H1 (cell line): ENCODE data around the gene NSUN2. TPM values are rescaled to one million over a fixed set of nuclear protein-coding genes. Genes with fewer than 3 reads are reported as not detected.

ENCODE experiments used
- CTCF ChIA-PET: fragments of 300-600 bp; sonication (Branson Sonifier 250); formaldehyde crosslinking; loops from one replicate; lab custom pipeline; 2021; ENCODE audit not compliant: partially characterized antibody; lab: Charles Lee
- POLR2A ChIA-PET: fragments of 300-600 bp; sonication (Branson Sonifier 250); formaldehyde crosslinking; loops from one replicate; lab custom pipeline; 2021; ENCODE audit warnings: inconsistent platforms; ENCODE audit not compliant: partially characterized antibody; lab: Charles Lee
- DNase-seq, 2 experiments: peaks; one replicate each; pipeline versions ENCODE4 v3.0.0 to v3.0.0-alpha.2; 2010 to 2022; ENCODE audit warnings: low spot score in 2 of 2, low read depth in 1 of 2, mixed read lengths in 1 of 2
- FAIRE-seq: peaks from 2 replicates; lab custom pipeline; 2011; peaks lifted over from hg19 to GRCh38; lab: Jason Lieb, UNC
- H2AFZ ChIP-seq: 2 replicates; pipeline ENCODE4 v1.8.1; 2012; ENCODE audit warnings: low read length, inconsistent platforms
- H2AK5ac ChIP-seq: 2 replicates; pipeline ENCODE4 v1.6.1; 2013; ENCODE audit warnings: low read depth, low read length
- H2BK120ac ChIP-seq: replicated peaks from 2 replicates; pipeline ENCODE3; 2013; ENCODE audit warnings: low read depth, low read length, inconsistent platforms
- H2BK12ac ChIP-seq: 2 replicates; pipeline ENCODE4 v1.6.1; 2013; ENCODE audit warnings: low read depth, low read length
- H2BK15ac ChIP-seq: 2 replicates; pipeline ENCODE4 v1.6.1; 2013; ENCODE audit warnings: low read length
- H2BK20ac ChIP-seq: 2 replicates; pipeline ENCODE4 v1.6.1; 2013; ENCODE audit warnings: low read length
- H2BK5ac ChIP-seq: 2 replicates; pipeline ENCODE4 v1.6.1; 2013; ENCODE audit warnings: low read depth, low read length
- H3K14ac ChIP-seq: 2 replicates; pipeline ENCODE4 v1.6.1; 2013; ENCODE audit warnings: inconsistent platforms; ENCODE audit not compliant: insufficient read length
- H3K18ac ChIP-seq: 2 replicates; pipeline ENCODE4 v1.6.1; 2013; ENCODE audit warnings: low read length; ENCODE audit errors: extremely low read depth
- H3K23ac ChIP-seq: 2 replicates; pipeline ENCODE4 v1.6.1; 2013; ENCODE audit warnings: inconsistent platforms; ENCODE audit not compliant: insufficient read length
- H3K23me2 ChIP-seq: 2 replicates; pipeline ENCODE4 v1.6.1; 2013; ENCODE audit warnings: low read depth, low read length
- H3K27ac ChIP-seq: 2 replicates; pipeline ENCODE4 v1.6.1; 2011; ENCODE audit warnings: low read depth, low read length, inconsistent platforms
- H3K27me3 ChIP-seq, 4 experiments: replicated peaks in 1 of 4; 1 replicate in 1 of 4; 2 replicates in 3 of 4; pipeline versions ENCODE4 v1.6.1 to v1.8.1; 2011 to 2013; ENCODE audit warnings: low read length in 3 of 4, mild to moderate bottlenecking in 3 of 4, inconsistent platforms in 2 of 4, mixed read lengths in 2 of 4, moderate library complexity in 1 of 4; ENCODE audit not compliant: control insufficient read depth in 3 of 4, insufficient read depth in 3 of 4; ENCODE audit errors: extremely low read depth in 1 of 4
- H3K36me3 ChIP-seq, 4 experiments: 2 replicates each; pipeline versions ENCODE4 v1.6.1 to v1.8.1; 2011 to 2013; ENCODE audit warnings: mild to moderate bottlenecking in 4 of 4, low read length in 3 of 4, moderate library complexity in 2 of 4, control low read depth in 1 of 4, inconsistent platforms in 1 of 4; ENCODE audit not compliant: insufficient read depth in 4 of 4, control insufficient read depth in 2 of 4
- H3K4ac ChIP-seq: replicated peaks from 2 replicates; pipeline ENCODE3; 2013; ENCODE audit warnings: low read length, low read depth, mixed read lengths, inconsistent platforms; ENCODE audit not compliant: insufficient read length
- H3K4me1 ChIP-seq, 4 experiments: replicated peaks in 1 of 4; 1 replicate in 1 of 4; 2 replicates in 3 of 4; pipeline versions ENCODE4 v1.6.1 to v1.8.1; 2011 to 2013; ENCODE audit warnings: low read length in 3 of 4, inconsistent platforms in 2 of 4, mixed read lengths in 1 of 4; ENCODE audit not compliant: insufficient read depth in 4 of 4, control insufficient read depth in 3 of 4
- H3K4me2 ChIP-seq, 2 experiments: 2 replicates each; pipeline versions ENCODE4 v1.6.1 to v1.8.1; 2011 to 2013; ENCODE audit warnings: low read depth in 2 of 2, low read length in 2 of 2, control low read depth in 1 of 2, inconsistent platforms in 1 of 2, mild to moderate bottlenecking in 1 of 2; ENCODE audit not compliant: insufficient read depth in 1 of 2
- H3K4me3 ChIP-seq, 4 experiments: fragments of 200-600, 300-600 bp in 1 of 4; sonication (generic), shearing (Covaris generic), sonication (Bioruptor Twin) in 1 of 4; 2 replicates each; pipeline versions ENCODE4 v1.5.1 to v1.8.1; 2011 to 2016; ENCODE audit warnings: low read length in 4 of 4, low read depth in 3 of 4, control low read depth in 2 of 4, inconsistent platforms in 2 of 4, mild to moderate bottlenecking in 2 of 4, mixed read lengths in 1 of 4, moderate library complexity in 1 of 4; ENCODE audit not compliant: insufficient read depth in 2 of 4; ENCODE audit errors: extremely low read depth in 1 of 4
- H3K56ac ChIP-seq: replicated peaks from 2 replicates; pipeline ENCODE3; 2013; ENCODE audit warnings: low read depth, mild to moderate bottlenecking, mixed read lengths, low read length, inconsistent platforms; ENCODE audit not compliant: insufficient read length
- H3K79me1 ChIP-seq: 2 replicates; pipeline ENCODE4 v1.6.1; 2013; ENCODE audit warnings: low read depth, low read length, control low read depth
- H3K79me2 ChIP-seq, 2 experiments: 2 replicates each; pipeline versions ENCODE4 v1.6.1 to v1.8.1; 2012 to 2013; ENCODE audit warnings: low read length in 2 of 2, mild to moderate bottlenecking in 2 of 2, inconsistent platforms in 1 of 2; ENCODE audit not compliant: insufficient read depth in 2 of 2, control insufficient read depth in 1 of 2
- H3K9ac ChIP-seq, 4 experiments: replicated peaks in 1 of 4; 1 replicate in 1 of 4; 2 replicates in 3 of 4; pipeline versions ENCODE4 v1.6.1 to v1.8.1; 2011 to 2013; ENCODE audit warnings: low read depth in 3 of 4, low read length in 3 of 4, control low read depth in 2 of 4, mild to moderate bottlenecking in 2 of 4, moderate library complexity in 2 of 4, inconsistent platforms in 1 of 4; ENCODE audit errors: extremely low read depth in 1 of 4
- H3K9me3 ChIP-seq, 2 experiments: 2 replicates each; pipeline versions ENCODE4 v1.6.1 to v1.8.1; 2012 to 2013; ENCODE audit warnings: mild to moderate bottlenecking in 2 of 2, moderate library complexity in 2 of 2, control low read depth in 1 of 2, inconsistent platforms in 1 of 2, low read depth in 1 of 2, low read length in 1 of 2, mixed read lengths in 1 of 2; ENCODE audit not compliant: insufficient read depth in 2 of 2
- H4K20me1 ChIP-seq, 2 experiments: replicated peaks in 1 of 2; 2 replicates each; pipeline versions ENCODE3 to v1.8.1; 2011 to 2013; ENCODE audit warnings: inconsistent platforms in 2 of 2, low read length in 2 of 2, mild to moderate bottlenecking in 1 of 2; ENCODE audit not compliant: insufficient read depth in 2 of 2, control insufficient read depth in 1 of 2
- H4K5ac ChIP-seq: 2 replicates; pipeline ENCODE4 v1.6.1; 2013; ENCODE audit warnings: low read length, low read depth, mixed read lengths, inconsistent platforms; ENCODE audit not compliant: insufficient read length
- H4K8ac ChIP-seq: 2 replicates; pipeline ENCODE4 v1.8.0; 2013; ENCODE audit warnings: mild to moderate bottlenecking, moderate library complexity, low read length, inconsistent platforms; ENCODE audit not compliant: insufficient read depth; ENCODE audit errors: extremely low read depth
- H4K91ac ChIP-seq: replicated peaks from 2 replicates; pipeline ENCODE3; 2013; ENCODE audit warnings: low read length, mixed read lengths, inconsistent platforms; ENCODE audit not compliant: insufficient read length
- BRCA1 ChIP-seq: IDR thresholded peaks from 2 replicates; pipeline ENCODE4 v1.6.1; 2012; ENCODE audit warnings: low read depth, low read length, improper control_type of control experiment
- HDAC2 ChIP-seq, 2 experiments: fragments of 300-600 bp in 1 of 2; sonication (generic) in 1 of 2; IDR thresholded peaks; 2 replicates each; pipeline ENCODE4 v1.6.1; 2011 to 2012; ENCODE audit warnings: low read depth in 2 of 2, low read length in 2 of 2, mild to moderate bottlenecking in 2 of 2, moderate library complexity in 2 of 2, borderline replicate concordance in 1 of 2, inconsistent platforms in 1 of 2
- POLR2AphosphoS5 ChIP-seq: IDR thresholded peaks from 2 replicates; pipeline ENCODE4 v1.6.1; 2011; ENCODE audit warnings: low read depth, low read length
- TEAD4 ChIP-seq: IDR thresholded peaks from 2 replicates; pipeline ENCODE4 v1.6.1; 2012; ENCODE audit warnings: low read depth, low read length, inconsistent platforms, mixed read lengths
- USF2 ChIP-seq: IDR thresholded peaks from 2 replicates; pipeline ENCODE4 v1.6.1; 2011; ENCODE audit warnings: low read length, improper control_type of control experiment
- WGBS, 2 experiments: shearing (Covaris generic) in 1 of 2; methylation state at CpG; one replicate each; pipeline versions ENCODE4 v1.1.6 to v1.1.7; 2013 to 2015; ENCODE audit warnings: low lambda C conversion rate in 2 of 2, mixed read lengths in 2 of 2, inconsistent platforms in 1 of 2, low coverage in 1 of 2, missing lambda C conversion rate in 1 of 2; ENCODE audit not compliant: insufficient replicate concordance in 2 of 2, insufficient coverage in 1 of 2, insufficient read length in 1 of 2; ENCODE audit errors: extremely low coverage in 1 of 2, missing lambda C conversion rate in 1 of 2; 5-methylcytosine and 5-hydroxymethylcytosine counted together
- polyA plus RNA-seq, 7 experiments: library from polyadenylated mRNA; depleted of rRNA in 3 of 7; stranded (reverse) in 5 of 7; unstranded in 2 of 7; fragments of >200 nt in 5 of 7; fragments of 200-250 nt in 2 of 7; gene quantifications; 1 replicate in 5 of 7; 2 replicates in 1 of 7; 4 replicates in 1 of 7; pipeline versions ENCODE4 v1.2.1 to v1.2.3, GENCODE V29; 2011 to 2013; ENCODE audit warnings: missing spikeins in 2 of 7, mixed read lengths in 2 of 7
- total RNA-seq: library from RNA; stranded (reverse); fragmentation: NEBNext Ultra II Directional; extraction: Animal tissue kit (Norgen Biotek cat#: 25700); gene quantifications from 2 replicates; pipeline ENCODE4 v1.2.1, GENCODE V29; 2021

Gene NSUN2
- total and polyA plus RNA-seq, 2 of the 8 experiments (the other 6 are each of a cell fraction or from before 2014, with no cell fraction given), result 47.3 to 94.7 TPM

- no peak overlapping the region for H3K4me2 ChIP-seq
- H3K4me3 ChIP-seq, result no peak overlapping the region
- H4K91ac ChIP-seq, result no peak overlapping the region
- no peak overlapping the region for H3K9ac ChIP-seq
- no peaks in the 10 kb centered on the region; the same call in 1 of the 2 replicates for H3K23me2 ChIP-seq
- no peak for DNase-seq
- no peak overlapping the region for H2BK15ac ChIP-seq
- H3K4me1 ChIP-seq, result peaks cover 0 to 2% (median 0%) of the 10 kb centered on the region in 4 experiments; a peak in 3 of 7 replicates
- H2AFZ ChIP-seq, result no peak overlapping the region
- H3K4ac ChIP-seq, result no peak overlapping the region
- H3K36me3 ChIP-seq, result no peaks in the 10 kb centered on the region
- H2BK12ac ChIP-seq, result no peak overlapping the region
- no peak overlapping the region for H2BK20ac ChIP-seq
- FAIRE-seq, result no peak
- H4K8ac ChIP-seq, result no peak overlapping the region
- peaks cover 9% of the 10 kb centered on the region; the same call in 1 of the 2 replicates for H3K79me1 ChIP-seq
- CTCF ChIA-PET, result interaction anchor here (1.2 to 1.4 kb wide), 2 partner anchors 12 to 108 kb away, joined by 4 to 6 read pairs; no protein-coding TSS in a partner anchor
- H2BK120ac ChIP-seq, result no peak overlapping the region
- TF ChIP-seq HDAC2 (IDR thresholded peaks at IDR 0.05; ENCODE audit: borderline replicate concordance in 1 of 2, low read depth in 2 of 2, low read length in 2 of 2) (no peak), BRCA1 (no peak), TEAD4 (no peak), USF2 (no peak), POLR2AphosphoS5 (no peak)
- TF ChIP-seq, all 59 proteins: peak for 0
- Histone ChIP-seq H3K18ac (no peak overlapping the region), H3K27ac (no peak overlapping the region), H3K14ac (no peak overlapping the region), H4K5ac (no peak overlapping the region), H3K79me2 (peaks cover 5 to 40% of the 10 kb centered on the region in 2 experiments), H3K23ac (no peak overlapping the region), H4K20me1 (peaks cover 0 to 12% of the 10 kb centered on the region in 2 experiments), H2AK5ac (no peak overlapping the region), H3K27me3 (no peaks in the 10 kb centered on the region), H3K56ac (no peak overlapping the region), H3K9me3 (no peaks in the 10 kb centered on the region), H2BK5ac (no peak overlapping the region)
- WGBS, 2 experiments, result 87% methylated on average over 6 of the region's 6 CpGs; no CpG with 5 or more reads in 1 of the 2 experiments
- POLR2A ChIA-PET, result interaction anchor here (1.4 kb wide), 1 partner anchor 10 kb away, joined by 4 read pairs; no protein-coding TSS in a partner anchor
Measured at GRCh38 chr5:6637590-6637989, 4.7 kb upstream of the NSUN2 start.
